ENCODE results near the gene VWA5A. TPM values are rescaled to one million over a fixed set of nuclear protein-coding genes. Genes with fewer than 3 reads are reported as not detected.
A peak's percentile ranks its signal among the peaks of the same experiment; 100 is the strongest.

VWA5A gene
- total RNA-seq, 1 donor from 2014 or later = 8.7 TPM

- TF ChIP-seq CTCF (IDR thresholded peaks at IDR 0.05; ENCODE audit: insufficient read depth, low read depth, low read length) (no peak), EZH2 (IDR thresholded peaks at IDR 0.05; ENCODE audit: insufficient read depth, low read length) (no peak)
- Mint-ChIP-seq H3K36me3 (ENCODE audit: low read depth, unreplicated experiment) (no peaks in the 10 kb centered on the region), H3K4me1 (ENCODE audit: low read depth, unreplicated experiment) (no peaks in the 10 kb centered on the region), H3K9me3 (ENCODE audit: unreplicated experiment) (no peaks in the 10 kb centered on the region), H3K27ac (ENCODE audit: unreplicated experiment) (no peak overlapping the region), H3K4me3 (ENCODE audit: unreplicated experiment) (no peak overlapping the region), H3K27me3 (ENCODE audit: low read depth, unreplicated experiment) (no peaks in the 10 kb centered on the region)
- Histone ChIP-seq H3K79me2 (ENCODE audit: insufficient read depth, low read length) (no peaks in the 10 kb centered on the region), H3K36me3 (ENCODE audit: insufficient read depth, low read length) (no peaks in the 10 kb centered on the region), H3K27ac (ENCODE audit: low read depth, low read length) (no peak overlapping the region), H3K9ac (ENCODE audit: low read length) (no peak overlapping the region), H3K27me3 (ENCODE audit: insufficient read depth, low read length) (no peaks in the 10 kb centered on the region), H4K20me1 (ENCODE audit: insufficient read depth, low read length) (no peaks in the 10 kb centered on the region), H3K4me1 (ENCODE audit: insufficient read depth, low read length) (no peaks in the 10 kb centered on the region), H3K9me3 (ENCODE audit: insufficient read depth, low read depth, low read length) (no peaks in the 10 kb centered on the region), H3K4me3 (ENCODE audit: insufficient read depth, low read depth, low read length) (no peak overlapping the region), H2AFZ (ENCODE audit: low read depth, low read length) (no peak overlapping the region), H3K4me2 (ENCODE audit: low read length) (no peak overlapping the region)
- no peak for DNase-seq (ENCODE audit: low read depth)
- FAIRE-seq = no peak
Measured at GRCh38 chr11:124101737-124102136, 13.5 kb upstream of the VWA5A start.

DNA sequence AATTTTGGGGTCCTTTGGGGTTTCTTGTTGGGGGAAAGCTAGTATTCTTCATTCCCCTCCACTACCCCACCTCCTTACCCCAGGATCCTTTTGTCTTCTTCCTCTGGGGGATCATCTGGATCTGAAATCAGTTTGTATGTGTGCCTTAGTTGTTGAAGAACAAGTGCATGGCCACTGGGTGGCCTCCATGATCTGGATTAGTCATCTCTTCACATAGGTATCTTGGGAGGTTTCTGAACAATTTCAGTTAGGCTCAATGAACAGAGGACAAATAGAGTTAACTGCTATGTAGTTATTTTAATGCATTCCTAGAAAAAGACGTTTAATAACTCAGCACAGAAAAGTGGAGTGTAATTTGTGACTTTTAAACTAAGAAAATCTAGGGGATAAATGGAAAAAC, 7.1 kb upstream of the VWA5A start:
- H3K4me2 ChIP-seq (ENCODE audit: low read length) = no peak overlapping the region
- H3K27me3 ChIP-seq (ENCODE audit: insufficient read depth, low read length) = no peaks in the 10 kb centered on the region
- no peaks in the 10 kb centered on the region for H3K79me2 ChIP-seq (ENCODE audit: insufficient read depth, low read length)
- DNase-seq (ENCODE audit: low read depth) = no peak
- H4K20me1 ChIP-seq (ENCODE audit: insufficient read depth, low read length) = no peaks in the 10 kb centered on the region
- no peak overlapping the region for H3K4me3 ChIP-seq (ENCODE audit: insufficient read depth, low read depth, low read length)
- H3K27ac ChIP-seq (ENCODE audit: low read depth, low read length) = no peak overlapping the region
- Mint-ChIP-seq H3K27me3 (ENCODE audit: low read depth, unreplicated experiment) (no peaks in the 10 kb centered on the region), H3K4me3 (ENCODE audit: unreplicated experiment) (no peak overlapping the region), H3K36me3 (ENCODE audit: low read depth, unreplicated experiment) (no peaks in the 10 kb centered on the region), H3K9me3 (ENCODE audit: unreplicated experiment) (no peaks in the 10 kb centered on the region), H3K4me1 (ENCODE audit: low read depth, unreplicated experiment) (no peaks in the 10 kb centered on the region), H3K27ac (ENCODE audit: unreplicated experiment) (no peak overlapping the region)
- no peaks in the 10 kb centered on the region for H3K9me3 ChIP-seq (ENCODE audit: insufficient read depth, low read depth, low read length)
- no peak overlapping the region for H2AFZ ChIP-seq (ENCODE audit: low read depth, low read length)
- H3K4me1 ChIP-seq (ENCODE audit: insufficient read depth, low read length) = no peaks in the 10 kb centered on the region
- H3K36me3 ChIP-seq (ENCODE audit: insufficient read depth, low read length) = no peaks in the 10 kb centered on the region
- FAIRE-seq = no peak
- no peak overlapping the region for H3K9ac ChIP-seq (ENCODE audit: low read length)
- TF ChIP-seq CTCF (IDR thresholded peaks at IDR 0.05; ENCODE audit: insufficient read depth, low read depth, low read length) = peak; percentile 24
- no peak for TF ChIP-seq EZH2 (IDR thresholded peaks at IDR 0.05; ENCODE audit: insufficient read depth, low read length)

GRCh38 chr11:124109377-124109776, 5.9 kb upstream of the VWA5A start:
- Histone ChIP-seq H2AFZ (ENCODE audit: low read depth, low read length) (no peak overlapping the region), H3K27ac (ENCODE audit: low read depth, low read length) (no peak overlapping the region), H3K9me3 (ENCODE audit: insufficient read depth, low read depth, low read length) (no peaks in the 10 kb centered on the region), H3K9ac (ENCODE audit: low read length) (no peak overlapping the region), H4K20me1 (ENCODE audit: insufficient read depth, low read length) (no peaks in the 10 kb centered on the region), H3K79me2 (ENCODE audit: insufficient read depth, low read length) (no peaks in the 10 kb centered on the region), H3K4me1 (ENCODE audit: insufficient read depth, low read length) (peaks cover 3% of the 10 kb centered on the region), H3K27me3 (ENCODE audit: insufficient read depth, low read length) (no peaks in the 10 kb centered on the region), H3K4me3 (ENCODE audit: insufficient read depth, low read depth, low read length) (no peak overlapping the region), H3K4me2 (ENCODE audit: low read length) (no peak overlapping the region), H3K36me3 (ENCODE audit: insufficient read depth, low read length) (no peaks in the 10 kb centered on the region)
- no peak for FAIRE-seq
- TF ChIP-seq CTCF (IDR thresholded peaks at IDR 0.05; ENCODE audit: insufficient read depth, low read depth, low read length) (no peak), EZH2 (IDR thresholded peaks at IDR 0.05; ENCODE audit: insufficient read depth, low read length) (no peak)
- H3K9me3 Mint-ChIP-seq (ENCODE audit: unreplicated experiment) = no peaks in the 10 kb centered on the region
- DNase-seq (ENCODE audit: low read depth) = no peak
- no peaks in the 10 kb centered on the region for H3K36me3 Mint-ChIP-seq (ENCODE audit: low read depth, unreplicated experiment)
- no peaks in the 10 kb centered on the region for H3K4me1 Mint-ChIP-seq (ENCODE audit: low read depth, unreplicated experiment)
- no peaks in the 10 kb centered on the region for H3K27me3 Mint-ChIP-seq (ENCODE audit: low read depth, unreplicated experiment)
- no peak overlapping the region for H3K4me3 Mint-ChIP-seq (ENCODE audit: unreplicated experiment)
- H3K27ac Mint-ChIP-seq (ENCODE audit: unreplicated experiment) = no peak overlapping the region

All from astrocyte (in vitro differentiated cells and primary cell).